ENCODE data around the gene MLNR. TPM values are rescaled to one million over a fixed set of nuclear protein-coding genes. Genes with fewer than 3 reads are reported as not detected.

MLNR gene
- total and polyA plus RNA-seq, 9 of the 15 experiments (the other 6 are each of a cell fraction or from before 2014, with no cell fraction given): not detected

DNA sequence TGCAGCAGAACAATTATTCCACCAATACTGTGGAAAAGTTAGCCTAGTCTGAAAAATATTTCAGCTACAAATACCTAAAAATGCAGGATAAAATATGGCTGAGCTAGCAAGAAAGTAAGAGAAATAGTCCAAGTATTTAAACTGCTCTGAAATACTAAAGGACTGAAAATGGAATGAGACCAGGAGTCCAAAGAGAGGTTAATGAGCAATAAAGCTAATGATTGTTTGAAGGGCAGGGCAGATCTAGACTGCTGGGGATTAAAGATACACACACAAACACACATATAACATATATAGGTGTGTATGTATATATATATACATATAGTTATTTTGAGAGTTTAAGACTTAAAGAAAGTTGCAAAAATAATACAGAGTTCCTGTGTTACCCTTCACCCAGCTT lies 25.0 kb downstream of the MLNR start (continued):
- TF ChIP-seq, protein P1, sequence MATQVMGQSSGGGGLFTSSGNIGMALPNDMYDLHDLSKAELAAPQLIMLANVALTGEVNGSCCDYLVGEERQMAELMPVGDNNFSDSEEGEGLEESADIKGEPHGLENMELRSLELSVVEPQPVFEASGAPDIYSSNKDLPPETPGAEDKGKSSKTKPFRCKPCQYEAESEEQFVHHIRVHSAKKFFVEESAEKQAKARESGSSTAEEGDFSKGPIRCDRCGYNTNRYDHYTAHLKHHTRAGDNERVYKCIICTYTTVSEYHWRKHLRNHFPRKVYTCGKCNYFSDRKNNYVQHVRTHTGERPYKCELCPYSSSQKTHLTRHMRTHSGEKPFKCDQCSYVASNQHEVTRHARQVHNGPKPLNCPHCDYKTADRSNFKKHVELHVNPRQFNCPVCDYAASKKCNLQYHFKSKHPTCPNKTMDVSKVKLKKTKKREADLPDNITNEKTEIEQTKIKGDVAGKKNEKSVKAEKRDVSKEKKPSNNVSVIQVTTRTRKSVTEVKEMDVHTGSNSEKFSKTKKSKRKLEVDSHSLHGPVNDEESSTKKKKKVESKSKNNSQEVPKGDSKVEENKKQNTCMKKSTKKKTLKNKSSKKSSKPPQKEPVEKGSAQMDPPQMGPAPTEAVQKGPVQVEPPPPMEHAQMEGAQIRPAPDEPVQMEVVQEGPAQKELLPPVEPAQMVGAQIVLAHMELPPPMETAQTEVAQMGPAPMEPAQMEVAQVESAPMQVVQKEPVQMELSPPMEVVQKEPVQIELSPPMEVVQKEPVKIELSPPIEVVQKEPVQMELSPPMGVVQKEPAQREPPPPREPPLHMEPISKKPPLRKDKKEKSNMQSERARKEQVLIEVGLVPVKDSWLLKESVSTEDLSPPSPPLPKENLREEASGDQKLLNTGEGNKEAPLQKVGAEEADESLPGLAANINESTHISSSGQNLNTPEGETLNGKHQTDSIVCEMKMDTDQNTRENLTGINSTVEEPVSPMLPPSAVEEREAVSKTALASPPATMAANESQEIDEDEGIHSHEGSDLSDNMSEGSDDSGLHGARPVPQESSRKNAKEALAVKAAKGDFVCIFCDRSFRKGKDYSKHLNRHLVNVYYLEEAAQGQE (IDR thresholded peaks at IDR 0.05; ENCODE audit: borderline replicate concordance): no peak
- TF ChIP-seq, protein P1 (CRISPR knock-in tag; IDR thresholded peaks at IDR 0.05; ENCODE audit: low read depth): no peak
- no peak for TF ChIP-seq SRSF1 (IDR thresholded peaks at IDR 0.05; ENCODE audit: low read depth, low read length)
- TF ChIP-seq, protein P2, sequence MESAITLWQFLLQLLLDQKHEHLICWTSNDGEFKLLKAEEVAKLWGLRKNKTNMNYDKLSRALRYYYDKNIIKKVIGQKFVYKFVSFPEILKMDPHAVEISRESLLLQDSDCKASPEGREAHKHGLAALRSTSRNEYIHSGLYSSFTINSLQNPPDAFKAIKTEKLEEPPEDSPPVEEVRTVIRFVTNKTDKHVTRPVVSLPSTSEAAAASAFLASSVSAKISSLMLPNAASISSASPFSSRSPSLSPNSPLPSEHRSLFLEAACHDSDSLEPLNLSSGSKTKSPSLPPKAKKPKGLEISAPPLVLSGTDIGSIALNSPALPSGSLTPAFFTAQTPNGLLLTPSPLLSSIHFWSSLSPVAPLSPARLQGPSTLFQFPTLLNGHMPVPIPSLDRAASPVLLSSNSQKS (CRISPR knock-in tag; IDR thresholded peaks at IDR 0.05): no peak
